ENCODE data around the gene KCNJ14.

The KCNJ14 gene

DNA sequence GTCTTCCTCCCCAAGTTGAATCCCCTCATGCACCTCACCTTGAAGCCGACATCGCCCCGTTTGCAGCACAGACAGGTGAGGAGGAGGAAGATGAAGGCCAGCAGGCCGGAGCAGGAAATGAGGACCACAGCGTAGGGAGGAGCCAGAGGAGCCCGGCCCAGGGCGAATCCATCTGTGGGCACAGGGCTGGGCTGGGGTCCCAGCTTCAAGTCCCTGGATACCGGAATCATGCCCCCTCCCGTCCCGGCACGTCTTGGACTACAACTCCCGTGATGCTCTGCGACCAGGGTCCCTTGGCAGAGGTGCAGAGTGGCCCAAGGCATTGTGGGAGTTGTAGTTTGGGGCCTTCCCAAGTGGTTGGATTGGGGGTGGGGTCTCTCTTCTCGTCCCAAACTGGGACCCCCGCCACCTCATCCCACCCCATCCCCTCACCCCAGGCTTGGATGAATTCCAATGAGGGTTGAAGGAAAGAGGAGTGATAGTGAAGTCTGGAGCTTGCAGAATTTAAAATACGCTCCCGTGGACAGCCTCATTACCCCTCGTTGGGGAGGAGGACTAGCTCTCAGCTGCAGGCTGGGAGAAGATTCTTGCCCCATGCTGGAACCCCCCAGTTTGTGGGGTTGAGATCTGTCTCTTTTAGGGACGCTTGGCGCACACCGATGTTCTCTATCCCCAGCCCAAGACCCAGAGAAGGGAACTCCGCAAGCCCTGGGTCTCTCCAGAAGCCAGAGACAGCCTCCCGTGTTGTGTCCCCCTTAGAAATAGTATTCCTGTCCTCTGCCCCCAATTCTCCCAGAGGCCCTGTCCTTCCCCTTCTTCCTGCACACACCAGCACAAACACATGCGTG is 55.3 kb downstream of the KCNJ14 start:
- no peak for FAIRE-seq

DNA sequence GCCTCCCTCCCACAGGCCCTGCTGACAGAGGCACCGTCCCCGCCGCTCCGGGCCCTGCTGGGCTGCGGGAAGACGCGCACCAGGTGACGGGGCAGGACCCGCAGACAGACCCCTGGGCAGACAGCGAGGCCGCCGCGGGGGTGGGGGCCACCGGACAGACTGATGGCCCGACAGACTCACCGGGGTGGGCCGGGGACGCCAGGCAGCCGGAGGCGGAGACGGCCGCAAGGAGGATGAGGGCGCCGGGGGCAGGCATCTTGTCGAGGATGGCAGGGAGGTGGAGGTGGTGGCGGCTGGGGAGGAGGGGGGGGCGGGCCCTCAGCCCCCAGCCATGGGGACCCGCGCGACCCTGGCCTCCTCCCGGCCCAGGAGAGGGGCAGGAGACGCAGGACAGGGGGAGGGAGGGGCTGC is 56.0 kb downstream of the KCNJ14 start:
- FAIRE-seq: no peak

DNA sequence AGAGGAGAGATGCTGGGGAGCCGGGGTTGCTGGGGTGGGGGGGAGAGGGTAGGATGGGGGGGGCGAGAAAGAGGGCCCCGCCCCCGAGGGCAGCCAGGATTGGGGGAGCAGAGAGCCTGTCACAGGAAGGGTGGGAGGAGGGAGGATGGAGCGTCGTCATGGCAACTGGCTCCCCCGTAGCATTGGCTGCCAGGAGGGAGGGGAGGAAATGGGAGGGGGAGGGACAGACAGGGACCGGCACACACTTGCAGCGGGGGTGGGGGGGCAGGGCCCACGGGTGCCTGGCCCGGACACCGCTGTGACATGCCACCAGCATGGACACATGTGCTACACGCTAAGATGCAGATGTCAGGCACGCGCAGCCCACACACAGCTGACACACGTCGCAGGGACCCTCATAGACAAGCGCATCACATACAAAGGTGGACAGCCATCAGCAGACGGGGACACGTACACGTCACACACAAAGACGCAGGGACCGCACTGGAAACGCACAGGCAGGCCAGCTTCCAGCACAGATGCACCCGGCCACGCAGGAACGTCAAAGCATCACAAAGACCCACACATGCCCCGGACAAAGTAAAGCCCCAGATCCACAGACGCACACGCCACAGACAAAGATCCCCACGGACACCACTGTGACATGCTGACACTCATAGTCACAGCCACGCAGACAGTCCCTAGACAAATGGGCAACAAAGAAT is 56.6 kb downstream of the KCNJ14 start, which contains the start of gene LMTK3:
TSS of gene LMTK3 (minus strand) at position 36 of the 704 bp plus-strand sequence. CDS start 259 bp downstream, outside the sequence.
- no peak for FAIRE-seq

DNA sequence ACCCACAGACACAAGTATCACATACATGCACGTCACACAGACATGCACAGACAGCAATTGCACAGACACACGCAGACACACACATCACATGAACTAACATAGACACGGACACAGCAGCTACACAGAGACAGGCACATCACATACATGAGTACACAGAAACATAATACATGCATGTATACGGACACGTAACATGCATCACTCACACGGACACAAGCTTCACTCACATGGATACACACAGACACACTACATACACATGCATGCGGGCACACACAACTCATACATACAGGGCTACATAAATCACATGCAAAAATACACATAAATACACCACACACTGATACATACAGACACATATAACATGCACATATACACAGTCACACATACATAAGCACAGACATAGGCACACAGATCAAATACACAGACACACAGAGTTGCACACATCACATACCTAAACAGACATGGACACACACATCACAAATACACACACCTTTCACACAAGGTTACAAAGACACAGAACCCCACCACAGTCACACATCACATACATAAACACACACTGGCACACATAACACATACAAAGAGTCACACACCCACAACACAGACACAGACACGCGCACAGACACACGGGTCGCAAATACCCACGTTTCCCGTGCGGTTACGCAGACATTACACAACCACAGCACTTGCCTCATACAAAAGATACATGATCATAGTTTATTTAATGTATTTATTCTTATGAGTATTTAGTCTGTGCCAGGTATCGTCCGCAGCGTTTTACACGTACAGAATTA is 57.3 kb downstream of the KCNJ14 start:
- no peak for FAIRE-seq

DNA sequence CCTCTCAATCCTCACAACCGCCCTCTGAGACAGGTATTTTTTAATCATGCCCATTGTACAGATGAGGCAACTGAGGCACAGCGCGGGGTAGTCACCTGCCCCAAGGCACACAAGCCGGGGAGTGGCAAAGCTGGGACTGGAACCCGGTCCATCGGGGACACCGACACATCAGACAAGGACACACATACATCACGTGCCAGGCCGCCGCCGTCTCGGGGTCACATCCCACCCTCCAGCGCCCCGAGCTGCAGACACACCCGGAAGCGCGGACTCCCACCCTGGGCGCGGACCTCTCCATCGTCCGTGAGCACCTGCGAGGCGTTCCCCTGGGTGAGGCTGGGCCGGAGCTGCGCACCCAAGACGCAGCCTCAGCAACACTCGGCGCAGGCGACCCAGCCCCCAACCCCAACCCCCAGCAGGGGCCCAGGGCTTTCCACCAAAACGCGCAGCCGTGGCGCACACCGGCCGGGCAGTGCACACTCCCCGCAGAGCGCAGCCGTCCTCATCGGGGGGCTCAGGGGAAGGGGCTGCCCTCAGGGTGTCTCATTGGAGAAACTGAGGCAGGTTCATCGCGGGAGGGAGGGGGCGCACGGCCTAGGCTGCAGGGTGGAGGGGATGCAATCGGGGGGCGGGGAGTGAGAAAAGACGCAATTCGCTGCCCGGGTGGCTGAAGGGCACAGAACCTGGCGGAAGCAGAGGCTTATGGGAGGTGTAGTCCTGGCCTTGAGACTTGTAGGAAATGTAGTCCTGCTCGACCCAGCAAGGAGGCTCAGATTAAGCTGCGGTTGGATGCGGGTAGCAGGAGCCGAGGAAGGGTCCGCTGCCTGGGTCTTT is 58.1 kb downstream of the KCNJ14 start:
- FAIRE-seq: no peak

DNA sequence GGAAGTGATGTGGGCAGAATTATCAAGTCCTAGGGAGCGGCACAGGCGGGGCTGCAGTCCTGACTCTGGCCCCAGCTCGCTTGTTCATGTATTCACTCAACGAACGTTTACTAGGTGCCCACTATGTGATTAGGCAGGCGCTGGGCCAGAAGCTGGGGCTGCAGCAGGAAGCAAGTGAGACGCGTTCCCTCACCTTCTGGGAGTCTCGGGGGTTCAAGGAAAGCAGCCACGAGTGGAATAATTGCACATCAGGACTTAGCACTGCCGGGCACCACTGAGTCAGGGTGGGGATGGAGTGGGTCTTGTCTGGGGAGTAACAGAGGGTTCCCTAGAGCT is 58.7 kb downstream of the KCNJ14 start:
- FAIRE-seq: no peak

DNA sequence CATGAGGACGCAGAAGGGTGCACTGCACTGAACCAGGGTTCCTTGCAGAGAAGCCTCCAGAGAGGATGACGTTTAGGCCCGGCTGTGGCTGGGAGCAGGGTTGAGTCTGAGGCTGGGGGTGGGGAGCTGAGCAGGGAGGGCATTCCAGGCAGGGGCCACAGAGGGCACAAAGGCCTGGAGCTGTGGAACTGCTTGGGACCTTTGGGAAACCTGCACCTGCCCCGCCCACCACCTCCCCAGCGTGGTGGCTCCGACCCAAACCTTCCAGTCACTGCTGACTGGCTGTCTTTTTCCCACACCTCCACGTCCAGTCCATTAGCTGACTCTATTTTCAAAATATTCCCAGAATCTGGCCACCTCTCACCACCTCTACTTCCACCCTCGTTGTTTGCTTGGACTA is 61.2 kb downstream of the KCNJ14 start:
- no peak for FAIRE-seq

Data from endometrium (tissue), 2 donors.